Sigmoid colon (tissue), 7 donors: ENCODE results near the gene ABHD8. TPM values are rescaled to one million over a fixed set of nuclear protein-coding genes. Genes with fewer than 3 reads are reported as not detected.

Experiments
- DNase-seq: peaks from one replicate; pipeline ENCODE4 v3.0.0-alpha.2; 2019
- H3K27ac ChIP-seq, 4 donors: fragments of 200-600 bp; sonication (generic); one replicate each; pipeline ENCODE4 v1.5.1; 2016 to 2019; ENCODE audit warnings: mild to moderate bottlenecking in 1 of 4
- H3K27me3 ChIP-seq, 3 donors: fragments of 200-600 bp; sonication (generic); one replicate each; pipeline ENCODE4 v1.5.1; 2019; ENCODE audit warnings: mild to moderate bottlenecking in 1 of 3
- H3K36me3 ChIP-seq, 4 donors: fragments of 200-600 bp; sonication (generic); one replicate each; pipeline ENCODE4 v1.5.1; 2016 to 2019
- H3K4me1 ChIP-seq, 4 donors: fragments of 200-600 bp; sonication (generic); one replicate each; pipeline ENCODE4 v1.5.1; 2017 to 2019
- H3K4me3 ChIP-seq, 4 donors: fragments of 200-600 bp; sonication (generic); one replicate each; pipeline ENCODE4 v1.5.1; 2017 to 2019; ENCODE audit warnings: mild to moderate bottlenecking in 2 of 4, moderate library complexity in 1 of 4
- H3K9me3 ChIP-seq, 4 donors: fragments of 200-600 bp in 3 of 4; sonication (generic) in 3 of 4; one replicate each; pipeline versions ENCODE4 v1.5.1 to v1.6.1; 2013 to 2019
- EP300 ChIP-seq, 4 donors: sonication (generic); formaldehyde crosslinking; IDR thresholded peaks; one replicate each; pipeline ENCODE4 v1.6.1; 2017; ENCODE audit warnings: antibody characterized with exemption in 4 of 4
- POLR2A ChIP-seq, 2 donors: fragments of 450-650 bp; IDR thresholded peaks; one replicate each; pipeline ENCODE4 v1.6.1; 2016; ENCODE audit warnings: antibody characterized with exemption in 2 of 2, mild to moderate bottlenecking in 2 of 2, moderate library complexity in 2 of 2
- POLR2AphosphoS5 ChIP-seq, 4 donors: sonication (generic); formaldehyde crosslinking; IDR thresholded peaks; one replicate each; pipeline ENCODE4 v1.6.1; 2017; ENCODE audit warnings: antibody characterized with exemption in 4 of 4
- WGBS, 2 donors: extraction: QIAGEN DNeasy Blood & Tissue Kit; methylation state at CpG; one replicate each; pipeline ENCODE4 v1.1.7; 2013; 5-methylcytosine and 5-hydroxymethylcytosine counted together
- intact Hi-C: fragments of 100-400 bp; cut with DNase I; formaldehyde crosslinking; loops from one replicate; pipeline ENCODE4 v1.15.1; 2023
- polyA plus RNA-seq, 3 donors: library from polyadenylated mRNA; stranded (reverse); fragments of 200-250 nt; gene quantifications; one replicate each; pipeline ENCODE4 v1.2.3, GENCODE V29; 2013
- total RNA-seq, 4 donors: library from RNA; depleted of rRNA; stranded (reverse); fragments of >200 nt; gene quantifications; one replicate each; pipeline ENCODE4 v1.1.0, GENCODE V29; 2016
- TF ChIP-seq, protein P1 (sequence below), 4 experiments: fragments of 450-650 bp in 3 of 4; fragments of 200-600 bp in 1 of 4; IDR thresholded peaks; one replicate each; pipeline ENCODE4 v1.5.1; 2016 to 2019; ENCODE audit warnings: antibody characterized with exemption in 4 of 4, mild to moderate bottlenecking in 3 of 4, moderate library complexity in 2 of 4
- donor health status: healthy with polysubstance abuse.
- donor health status: Bipolar disorder and iron deficiency.
- donor health status: healthy.

ABHD8 gene
- total and polyA plus RNA-seq, 7 donors, result 4.2 to 21.9 (median 15.5) TPM

DNA sequence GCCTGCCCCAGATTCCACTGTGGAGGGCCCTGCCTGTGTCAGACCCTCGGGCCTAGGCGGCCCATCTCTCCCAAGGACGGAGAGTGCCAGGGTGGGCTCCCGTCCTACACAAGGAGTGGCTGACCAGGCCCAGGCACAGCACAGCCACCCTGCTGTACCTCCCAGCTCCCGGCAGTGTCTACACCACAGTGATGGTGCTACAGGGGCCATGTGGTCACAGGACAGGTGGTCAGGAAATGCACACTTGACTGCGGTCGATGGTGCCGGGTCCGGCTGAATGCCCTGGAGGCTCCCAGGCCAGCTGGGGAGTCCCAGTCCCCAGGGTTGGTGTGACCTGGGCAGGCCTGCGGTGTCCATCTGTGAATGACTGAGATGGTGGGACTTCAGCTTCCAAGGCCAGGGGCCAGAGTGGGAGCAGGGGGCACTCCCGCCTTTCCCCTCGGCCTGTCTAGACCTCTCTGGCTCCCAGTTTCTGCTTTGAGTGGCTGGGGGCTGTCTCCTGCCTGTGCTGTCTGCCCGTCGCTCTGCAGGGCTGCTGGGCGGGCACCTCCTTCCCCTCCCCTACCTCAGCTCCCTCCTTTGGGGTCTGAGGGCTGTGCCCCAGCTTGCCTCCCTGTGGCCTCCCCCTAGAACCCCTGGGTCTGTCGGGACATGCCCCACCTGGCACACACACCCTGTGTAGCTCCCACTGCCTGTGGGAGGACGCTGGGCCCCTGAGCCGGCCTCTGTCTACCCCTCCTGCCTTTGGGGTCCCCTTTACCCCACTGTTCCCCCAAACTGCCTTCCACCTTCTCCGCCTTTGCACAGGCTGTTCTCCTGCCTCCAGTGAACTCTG is 18.6 kb upstream of the ABHD8 start:
- Histone ChIP-seq H3K4me3 (no peak overlapping the region), H3K27me3 (peaks cover 0 to 5% (median 0%) of the 10 kb centered on the region in 3 donors), H3K9me3 (no peaks in the 10 kb centered on the region), H3K4me1 (peaks cover 0 to 5% (median 0%) of the 10 kb centered on the region in 4 donors), H3K27ac (no peak overlapping the region), H3K36me3 (peaks cover 9 to 55% (median 22%) of the 10 kb centered on the region in 4 donors)
- intact Hi-C loops, result no loop called here
- DNase-seq, result no peak
- TF ChIP-seq, protein P1, sequence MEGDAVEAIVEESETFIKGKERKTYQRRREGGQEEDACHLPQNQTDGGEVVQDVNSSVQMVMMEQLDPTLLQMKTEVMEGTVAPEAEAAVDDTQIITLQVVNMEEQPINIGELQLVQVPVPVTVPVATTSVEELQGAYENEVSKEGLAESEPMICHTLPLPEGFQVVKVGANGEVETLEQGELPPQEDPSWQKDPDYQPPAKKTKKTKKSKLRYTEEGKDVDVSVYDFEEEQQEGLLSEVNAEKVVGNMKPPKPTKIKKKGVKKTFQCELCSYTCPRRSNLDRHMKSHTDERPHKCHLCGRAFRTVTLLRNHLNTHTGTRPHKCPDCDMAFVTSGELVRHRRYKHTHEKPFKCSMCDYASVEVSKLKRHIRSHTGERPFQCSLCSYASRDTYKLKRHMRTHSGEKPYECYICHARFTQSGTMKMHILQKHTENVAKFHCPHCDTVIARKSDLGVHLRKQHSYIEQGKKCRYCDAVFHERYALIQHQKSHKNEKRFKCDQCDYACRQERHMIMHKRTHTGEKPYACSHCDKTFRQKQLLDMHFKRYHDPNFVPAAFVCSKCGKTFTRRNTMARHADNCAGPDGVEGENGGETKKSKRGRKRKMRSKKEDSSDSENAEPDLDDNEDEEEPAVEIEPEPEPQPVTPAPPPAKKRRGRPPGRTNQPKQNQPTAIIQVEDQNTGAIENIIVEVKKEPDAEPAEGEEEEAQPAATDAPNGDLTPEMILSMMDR (IDR thresholded peaks at IDR 0.05), result no peak
- no peak for TF ChIP-seq POLR2A (IDR thresholded peaks at IDR 0.05)
- TF ChIP-seq EP300 (IDR thresholded peaks at IDR 0.05), result no peak
- no peak for TF ChIP-seq POLR2AphosphoS5 (IDR thresholded peaks at IDR 0.05)
- 89 to 93% methylated on average over 19 of the region's 19 CpGs for WGBS, 2 donors

DNA sequence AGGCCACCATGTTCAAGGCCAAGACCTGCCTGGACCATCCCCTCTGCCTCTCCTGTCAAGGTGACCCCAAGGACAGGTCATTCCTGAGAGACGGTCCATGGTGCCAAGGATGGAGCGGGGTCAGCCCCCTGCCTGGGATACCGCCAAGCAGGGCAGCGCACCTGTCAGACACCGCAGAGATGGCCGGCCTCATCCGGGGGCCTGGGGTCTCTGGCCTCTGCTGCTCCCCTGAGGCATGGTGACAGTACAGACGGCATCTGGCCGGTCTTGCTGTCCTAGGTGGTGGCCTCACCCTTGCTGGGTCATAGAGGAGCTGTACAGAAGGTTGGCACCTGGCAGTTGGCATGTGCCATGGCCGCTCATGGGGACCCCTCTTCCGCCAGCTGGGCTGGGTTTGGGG is 17.2 kb upstream of the ABHD8 start:
- no peak for DNase-seq
- no peaks in the 10 kb centered on the region for H3K9me3 ChIP-seq
- H3K27me3 ChIP-seq, result peaks cover 0 to 5% (median 0%) of the 10 kb centered on the region in 3 donors
- H3K36me3 ChIP-seq, result peaks cover 9 to 69% (median 30%) of the 10 kb centered on the region in 4 donors
- H3K4me1 ChIP-seq, result peaks cover 0 to 5% (median 0%) of the 10 kb centered on the region in 4 donors
- H3K27ac ChIP-seq, result no peak overlapping the region
- intact Hi-C loops, result no loop called here
- 83 to 93% methylated on average over 11 of the region's 11 CpGs for WGBS, 2 donors
- no peak overlapping the region for H3K4me3 ChIP-seq
- TF ChIP-seq EP300 (IDR thresholded peaks at IDR 0.05) (no peak), POLR2AphosphoS5 (IDR thresholded peaks at IDR 0.05) (no peak), POLR2A (IDR thresholded peaks at IDR 0.05) (no peak)
- TF ChIP-seq, protein P1 (IDR thresholded peaks at IDR 0.05), result no peak

DNA sequence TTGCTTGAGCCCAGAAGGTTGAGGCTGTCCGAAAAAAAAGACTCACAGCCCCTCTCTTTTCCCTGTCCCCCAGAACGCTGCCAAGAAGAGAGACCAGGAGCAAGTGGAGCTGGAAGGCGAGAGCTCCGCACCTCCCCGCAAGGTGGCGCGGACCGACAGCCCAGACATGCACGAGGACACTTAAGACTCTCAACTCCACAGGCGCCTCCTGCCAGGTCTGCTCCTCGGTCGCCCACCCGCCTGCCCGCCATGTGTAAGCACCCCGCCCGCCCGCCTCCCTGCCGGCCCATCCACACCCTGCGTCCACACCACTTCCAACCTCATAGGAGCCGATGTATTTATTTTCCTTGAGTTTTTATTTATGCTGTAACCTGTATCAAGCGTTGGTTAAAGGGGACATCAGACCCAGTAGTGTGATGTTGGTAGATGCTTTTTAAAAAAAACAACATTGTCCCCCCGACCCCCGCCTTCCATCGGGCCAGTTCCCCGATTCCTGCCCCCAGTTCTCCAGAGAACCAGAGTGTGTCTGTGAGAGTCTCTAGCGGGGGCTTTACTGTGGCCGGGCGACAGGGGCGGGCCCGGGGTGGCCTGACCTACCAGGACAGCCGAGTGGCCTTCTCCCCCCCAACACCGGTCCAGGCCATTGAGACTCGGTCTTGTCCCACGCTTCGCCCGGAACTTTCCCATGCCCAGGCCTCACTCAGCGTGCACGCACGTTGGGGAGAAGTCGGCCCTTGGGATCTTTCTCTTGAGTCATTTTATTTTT is 16.4 kb upstream of the ABHD8 start:
- Histone ChIP-seq H3K9me3 (no peaks in the 10 kb centered on the region), H3K36me3 (peaks cover 11 to 74% (median 33%) of the 10 kb centered on the region in 4 donors), H3K4me1 (peaks cover 0 to 5% (median 0%) of the 10 kb centered on the region in 4 donors), H3K27me3 (peaks cover 0 to 5% (median 0%) of the 10 kb centered on the region in 3 donors), H3K4me3 (no peak overlapping the region), H3K27ac (no peak overlapping the region)
- no peak for TF ChIP-seq POLR2A (IDR thresholded peaks at IDR 0.05)
- TF ChIP-seq POLR2AphosphoS5 (IDR thresholded peaks at IDR 0.05), result no peak
- TF ChIP-seq EP300 (IDR thresholded peaks at IDR 0.05), result no peak
- TF ChIP-seq, protein P1 (IDR thresholded peaks at IDR 0.05), result no peak
- 90 to 93% methylated on average over 40 of the region's 40 CpGs for WGBS, 2 donors
- intact Hi-C loops, result no loop called here
- DNase-seq, result no peak

DNA sequence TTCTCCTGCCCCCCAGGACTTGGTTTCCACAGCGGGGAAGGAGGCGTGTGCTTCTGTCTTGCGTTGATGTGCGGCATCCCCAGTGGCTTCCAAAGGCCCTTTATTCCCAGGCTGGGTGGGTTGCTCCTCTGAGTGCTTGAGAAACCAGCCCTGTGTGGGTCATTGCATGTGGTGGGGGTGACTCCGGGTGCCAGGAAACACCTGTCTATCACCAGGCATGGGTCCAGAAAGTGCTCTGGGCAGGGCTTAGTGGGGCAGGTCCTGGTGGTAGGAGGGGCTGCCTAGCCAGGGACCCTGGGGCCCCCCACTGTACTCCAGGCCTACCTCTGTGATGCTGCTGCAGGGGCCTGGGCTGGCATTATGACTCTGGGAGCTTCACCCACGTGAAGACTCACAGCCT is 15.7 kb upstream of the ABHD8 start:
- intact Hi-C loops, result no loop called here
- no peak for DNase-seq
- H3K27me3 ChIP-seq, result peaks cover 0 to 5% (median 0%) of the 10 kb centered on the region in 3 donors
- no peaks in the 10 kb centered on the region for H3K9me3 ChIP-seq
- no peak overlapping the region for H3K4me3 ChIP-seq
- peaks cover 0 to 5% (median 0%) of the 10 kb centered on the region in 4 donors for H3K4me1 ChIP-seq
- TF ChIP-seq POLR2A (IDR thresholded peaks at IDR 0.05), result no peak
- TF ChIP-seq, protein P1 (IDR thresholded peaks at IDR 0.05), result no peak
- TF ChIP-seq EP300 (IDR thresholded peaks at IDR 0.05), result no peak
- no peak for TF ChIP-seq POLR2AphosphoS5 (IDR thresholded peaks at IDR 0.05)
- peaks cover 17 to 81% (median 39%) of the 10 kb centered on the region in 4 donors for H3K36me3 ChIP-seq
- no peak overlapping the region for H3K27ac ChIP-seq
- 72 to 73% methylated on average over 6 of the region's 6 CpGs for WGBS, 2 donors
